H1 (cell line): ENCODE measurements around the gene ANO9. TPM values are rescaled to one million over a fixed set of nuclear protein-coding genes. Genes with fewer than 3 reads are reported as not detected.

Source experiments
- CTCF ChIA-PET: fragments of 300-600 bp; sonication (Branson Sonifier 250); formaldehyde crosslinking; loops from one replicate; lab custom pipeline; 2021; ENCODE audit not compliant: partially characterized antibody; lab: Charles Lee
- POLR2A ChIA-PET: fragments of 300-600 bp; sonication (Branson Sonifier 250); formaldehyde crosslinking; loops from one replicate; lab custom pipeline; 2021; ENCODE audit warnings: inconsistent platforms; ENCODE audit not compliant: partially characterized antibody; lab: Charles Lee
- DNase-seq, 2 experiments: peaks; one replicate each; pipeline versions ENCODE4 v3.0.0 to v3.0.0-alpha.2; 2010 to 2022; ENCODE audit warnings: low spot score in 2 of 2, low read depth in 1 of 2, mixed read lengths in 1 of 2
- FAIRE-seq: peaks from 2 replicates; lab custom pipeline; 2011; peaks lifted over from hg19 to GRCh38; lab: Jason Lieb, UNC
- H2AFZ ChIP-seq: 2 replicates; pipeline ENCODE4 v1.8.1; 2012; ENCODE audit warnings: low read length, inconsistent platforms
- H2AK5ac ChIP-seq: 2 replicates; pipeline ENCODE4 v1.6.1; 2013; ENCODE audit warnings: low read depth, low read length
- H2BK120ac ChIP-seq: replicated peaks from 2 replicates; pipeline ENCODE3; 2013; ENCODE audit warnings: low read depth, low read length, inconsistent platforms
- H2BK12ac ChIP-seq: 2 replicates; pipeline ENCODE4 v1.6.1; 2013; ENCODE audit warnings: low read depth, low read length
- H2BK15ac ChIP-seq: 2 replicates; pipeline ENCODE4 v1.6.1; 2013; ENCODE audit warnings: low read length
- H2BK20ac ChIP-seq: 2 replicates; pipeline ENCODE4 v1.6.1; 2013; ENCODE audit warnings: low read length
- H2BK5ac ChIP-seq: 2 replicates; pipeline ENCODE4 v1.6.1; 2013; ENCODE audit warnings: low read depth, low read length
- H3K14ac ChIP-seq: 2 replicates; pipeline ENCODE4 v1.6.1; 2013; ENCODE audit warnings: inconsistent platforms; ENCODE audit not compliant: insufficient read length
- H3K18ac ChIP-seq: 2 replicates; pipeline ENCODE4 v1.6.1; 2013; ENCODE audit warnings: low read length; ENCODE audit errors: extremely low read depth
- H3K23ac ChIP-seq: 2 replicates; pipeline ENCODE4 v1.6.1; 2013; ENCODE audit warnings: inconsistent platforms; ENCODE audit not compliant: insufficient read length
- H3K23me2 ChIP-seq: 2 replicates; pipeline ENCODE4 v1.6.1; 2013; ENCODE audit warnings: low read depth, low read length
- H3K27ac ChIP-seq: 2 replicates; pipeline ENCODE4 v1.6.1; 2011; ENCODE audit warnings: low read depth, low read length, inconsistent platforms
- H3K27me3 ChIP-seq, 4 experiments: replicated peaks in 1 of 4; 1 replicate in 1 of 4; 2 replicates in 3 of 4; pipeline versions ENCODE4 v1.6.1 to v1.8.1; 2011 to 2013; ENCODE audit warnings: low read length in 3 of 4, mild to moderate bottlenecking in 3 of 4, inconsistent platforms in 2 of 4, mixed read lengths in 2 of 4, moderate library complexity in 1 of 4; ENCODE audit not compliant: control insufficient read depth in 3 of 4, insufficient read depth in 3 of 4; ENCODE audit errors: extremely low read depth in 1 of 4
- H3K36me3 ChIP-seq, 4 experiments: 2 replicates each; pipeline versions ENCODE4 v1.6.1 to v1.8.1; 2011 to 2013; ENCODE audit warnings: mild to moderate bottlenecking in 4 of 4, low read length in 3 of 4, moderate library complexity in 2 of 4, control low read depth in 1 of 4, inconsistent platforms in 1 of 4; ENCODE audit not compliant: insufficient read depth in 4 of 4, control insufficient read depth in 2 of 4
- H3K4ac ChIP-seq: replicated peaks from 2 replicates; pipeline ENCODE3; 2013; ENCODE audit warnings: low read length, low read depth, mixed read lengths, inconsistent platforms; ENCODE audit not compliant: insufficient read length
- H3K4me1 ChIP-seq, 4 experiments: replicated peaks in 1 of 4; 1 replicate in 1 of 4; 2 replicates in 3 of 4; pipeline versions ENCODE4 v1.6.1 to v1.8.1; 2011 to 2013; ENCODE audit warnings: low read length in 3 of 4, inconsistent platforms in 2 of 4, mixed read lengths in 1 of 4; ENCODE audit not compliant: insufficient read depth in 4 of 4, control insufficient read depth in 3 of 4
- H3K4me2 ChIP-seq, 2 experiments: 2 replicates each; pipeline versions ENCODE4 v1.6.1 to v1.8.1; 2011 to 2013; ENCODE audit warnings: low read depth in 2 of 2, low read length in 2 of 2, control low read depth in 1 of 2, inconsistent platforms in 1 of 2, mild to moderate bottlenecking in 1 of 2; ENCODE audit not compliant: insufficient read depth in 1 of 2
- H3K4me3 ChIP-seq, 4 experiments: fragments of 200-600, 300-600 bp in 1 of 4; sonication (generic), shearing (Covaris generic), sonication (Bioruptor Twin) in 1 of 4; 2 replicates each; pipeline versions ENCODE4 v1.5.1 to v1.8.1; 2011 to 2016; ENCODE audit warnings: low read length in 4 of 4, low read depth in 3 of 4, control low read depth in 2 of 4, inconsistent platforms in 2 of 4, mild to moderate bottlenecking in 2 of 4, mixed read lengths in 1 of 4, moderate library complexity in 1 of 4; ENCODE audit not compliant: insufficient read depth in 2 of 4; ENCODE audit errors: extremely low read depth in 1 of 4
- H3K56ac ChIP-seq: replicated peaks from 2 replicates; pipeline ENCODE3; 2013; ENCODE audit warnings: low read depth, mild to moderate bottlenecking, mixed read lengths, low read length, inconsistent platforms; ENCODE audit not compliant: insufficient read length
- H3K79me1 ChIP-seq: 2 replicates; pipeline ENCODE4 v1.6.1; 2013; ENCODE audit warnings: low read depth, low read length, control low read depth
- H3K79me2 ChIP-seq, 2 experiments: 2 replicates each; pipeline versions ENCODE4 v1.6.1 to v1.8.1; 2012 to 2013; ENCODE audit warnings: low read length in 2 of 2, mild to moderate bottlenecking in 2 of 2, inconsistent platforms in 1 of 2; ENCODE audit not compliant: insufficient read depth in 2 of 2, control insufficient read depth in 1 of 2
- H3K9ac ChIP-seq, 4 experiments: replicated peaks in 1 of 4; 1 replicate in 1 of 4; 2 replicates in 3 of 4; pipeline versions ENCODE4 v1.6.1 to v1.8.1; 2011 to 2013; ENCODE audit warnings: low read depth in 3 of 4, low read length in 3 of 4, control low read depth in 2 of 4, mild to moderate bottlenecking in 2 of 4, moderate library complexity in 2 of 4, inconsistent platforms in 1 of 4; ENCODE audit errors: extremely low read depth in 1 of 4
- H3K9me3 ChIP-seq, 2 experiments: 2 replicates each; pipeline versions ENCODE4 v1.6.1 to v1.8.1; 2012 to 2013; ENCODE audit warnings: mild to moderate bottlenecking in 2 of 2, moderate library complexity in 2 of 2, control low read depth in 1 of 2, inconsistent platforms in 1 of 2, low read depth in 1 of 2, low read length in 1 of 2, mixed read lengths in 1 of 2; ENCODE audit not compliant: insufficient read depth in 2 of 2
- H4K20me1 ChIP-seq, 2 experiments: replicated peaks in 1 of 2; 2 replicates each; pipeline versions ENCODE3 to v1.8.1; 2011 to 2013; ENCODE audit warnings: inconsistent platforms in 2 of 2, low read length in 2 of 2, mild to moderate bottlenecking in 1 of 2; ENCODE audit not compliant: insufficient read depth in 2 of 2, control insufficient read depth in 1 of 2
- H4K5ac ChIP-seq: 2 replicates; pipeline ENCODE4 v1.6.1; 2013; ENCODE audit warnings: low read length, low read depth, mixed read lengths, inconsistent platforms; ENCODE audit not compliant: insufficient read length
- H4K8ac ChIP-seq: 2 replicates; pipeline ENCODE4 v1.8.0; 2013; ENCODE audit warnings: mild to moderate bottlenecking, moderate library complexity, low read length, inconsistent platforms; ENCODE audit not compliant: insufficient read depth; ENCODE audit errors: extremely low read depth
- H4K91ac ChIP-seq: replicated peaks from 2 replicates; pipeline ENCODE3; 2013; ENCODE audit warnings: low read length, mixed read lengths, inconsistent platforms; ENCODE audit not compliant: insufficient read length
- EP300 ChIP-seq, 2 experiments: IDR thresholded peaks; 1 replicate in 1 of 2; 2 replicates in 1 of 2; pipeline ENCODE4 v1.6.1; 2011 to 2012; ENCODE audit warnings: low read depth in 2 of 2, low read length in 2 of 2, mild to moderate bottlenecking in 2 of 2, borderline replicate concordance in 1 of 2, inconsistent platforms in 1 of 2, moderate library complexity in 1 of 2
- HDAC2 ChIP-seq, 2 experiments: fragments of 300-600 bp in 1 of 2; sonication (generic) in 1 of 2; IDR thresholded peaks; 2 replicates each; pipeline ENCODE4 v1.6.1; 2011 to 2012; ENCODE audit warnings: low read depth in 2 of 2, low read length in 2 of 2, mild to moderate bottlenecking in 2 of 2, moderate library complexity in 2 of 2, borderline replicate concordance in 1 of 2, inconsistent platforms in 1 of 2
- MAFK ChIP-seq: IDR thresholded peaks from 2 replicates; pipeline ENCODE4 v1.6.1; 2012; ENCODE audit warnings: low read depth, mild to moderate bottlenecking, improper control_type of control experiment, low read length
- NANOG ChIP-seq: IDR thresholded peaks from 2 replicates; pipeline ENCODE4 v1.6.1; 2011; ENCODE audit warnings: low read length, low read depth, mild to moderate bottlenecking, inconsistent platforms; ENCODE audit not compliant: insufficient read depth, poor library complexity, severe bottlenecking
- NRF1 ChIP-seq: IDR thresholded peaks from 2 replicates; pipeline ENCODE4 v1.6.1; 2011; ENCODE audit warnings: mild to moderate bottlenecking, low read depth, low read length, improper control_type of control experiment
- POLR2A ChIP-seq, 2 experiments: IDR thresholded peaks; 1 replicate in 1 of 2; 2 replicates in 1 of 2; pipeline ENCODE4 v1.6.1; 2011; ENCODE audit warnings: low read depth in 2 of 2, low read length in 2 of 2, mild to moderate bottlenecking in 2 of 2; ENCODE audit errors: control extremely low read depth in 1 of 2
- RXRA ChIP-seq: IDR thresholded peaks from 2 replicates; pipeline ENCODE4 v1.6.1; 2011; ENCODE audit warnings: low read depth, mild to moderate bottlenecking, low read length, moderate library complexity; ENCODE audit not compliant: insufficient read depth
- SIRT6 ChIP-seq: IDR thresholded peaks from one replicate; pipeline ENCODE4 v1.7.1; 2012; ENCODE audit warnings: low read length, inconsistent platforms
- SIX5 ChIP-seq: IDR thresholded peaks from 2 replicates; pipeline ENCODE4 v1.6.1; 2011; ENCODE audit warnings: mild to moderate bottlenecking, low read depth, low read length
- SP4 ChIP-seq: IDR thresholded peaks from 2 replicates; pipeline ENCODE4 v1.6.1; 2012; ENCODE audit warnings: low read length, inconsistent platforms
- TBP ChIP-seq: IDR thresholded peaks from 2 replicates; pipeline ENCODE4 v1.6.1; 2011; ENCODE audit warnings: low read depth, low read length, improper control_type of control experiment
- TCF12 ChIP-seq: IDR thresholded peaks from 2 replicates; pipeline ENCODE4 v1.6.1; 2011; ENCODE audit warnings: low read depth, mild to moderate bottlenecking, low read length
- WGBS, 2 experiments: shearing (Covaris generic) in 1 of 2; methylation state at CpG; one replicate each; pipeline versions ENCODE4 v1.1.6 to v1.1.7; 2013 to 2015; ENCODE audit warnings: low lambda C conversion rate in 2 of 2, mixed read lengths in 2 of 2, inconsistent platforms in 1 of 2, low coverage in 1 of 2, missing lambda C conversion rate in 1 of 2; ENCODE audit not compliant: insufficient replicate concordance in 2 of 2, insufficient coverage in 1 of 2, insufficient read length in 1 of 2; ENCODE audit errors: extremely low coverage in 1 of 2, missing lambda C conversion rate in 1 of 2; 5-methylcytosine and 5-hydroxymethylcytosine counted together
- polyA plus RNA-seq, 7 experiments: library from polyadenylated mRNA; depleted of rRNA in 3 of 7; stranded (reverse) in 5 of 7; unstranded in 2 of 7; fragments of >200 nt in 5 of 7; fragments of 200-250 nt in 2 of 7; gene quantifications; 1 replicate in 5 of 7; 2 replicates in 1 of 7; 4 replicates in 1 of 7; pipeline versions ENCODE4 v1.2.1 to v1.2.3, GENCODE V29; 2011 to 2013; ENCODE audit warnings: missing spikeins in 2 of 7, mixed read lengths in 2 of 7
- total RNA-seq: library from RNA; stranded (reverse); fragmentation: NEBNext Ultra II Directional; extraction: Animal tissue kit (Norgen Biotek cat#: 25700); gene quantifications from 2 replicates; pipeline ENCODE4 v1.2.1, GENCODE V29; 2021
- TF ChIP-seq, protein P1 (sequence below): IDR thresholded peaks from 2 replicates; pipeline ENCODE4 v1.6.1; 2012; ENCODE audit warnings: inconsistent platforms

Gene ANO9
- total and polyA plus RNA-seq, 2 of the 8 experiments (the other 6 are each of a cell fraction or from before 2014, with no cell fraction given) = 20.0 to 20.7 TPM

DNA sequence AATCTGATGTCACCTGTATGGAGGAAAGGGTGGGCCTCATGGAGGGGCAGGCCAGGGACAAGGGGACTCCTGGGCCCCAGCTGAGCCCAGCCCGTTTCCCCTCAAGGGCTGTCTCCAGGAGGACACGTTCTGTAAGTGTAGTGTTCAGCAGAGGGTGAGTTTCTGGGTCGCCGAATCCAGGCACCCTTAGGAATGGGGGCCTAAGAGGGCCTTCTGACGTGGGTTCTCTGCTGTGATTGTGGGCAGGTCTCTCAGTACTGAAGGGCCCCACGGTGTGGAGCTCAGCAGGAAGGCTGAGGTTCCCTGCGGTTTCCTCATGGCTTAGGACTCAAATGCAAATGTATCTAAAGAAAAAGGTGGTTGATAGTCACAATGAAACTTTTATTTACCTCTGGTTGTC, 14.7 kb upstream of the ANO9 start:
- H2AFZ ChIP-seq = no peak overlapping the region
- TF ChIP-seq POLR2A (IDR thresholded peaks at IDR 0.05; ENCODE audit: control extremely low read depth in 1 of 2, low read depth in 2 of 2, low read length in 2 of 2) (no peak), TBP (no peak), SIX5 (no peak), MAFK (no peak), HDAC2 (IDR thresholded peaks at IDR 0.05; ENCODE audit: borderline replicate concordance in 1 of 2, low read depth in 2 of 2, low read length in 2 of 2) (0 out of 4 replicates have a peak, but pooled peaks of 1 of the 2 experiments have one; percentile 26), EP300 (IDR thresholded peaks at IDR 0.05; ENCODE audit: borderline replicate concordance in 1 of 2, low read depth in 2 of 2, low read length in 2 of 2) (no peak), RXRA (no peak), NANOG (peak; percentile 59), TCF12 (no peak), SP4 (no peak), NRF1 (no peak), SIRT6 (no peak)
- TF ChIP-seq, protein P1, sequence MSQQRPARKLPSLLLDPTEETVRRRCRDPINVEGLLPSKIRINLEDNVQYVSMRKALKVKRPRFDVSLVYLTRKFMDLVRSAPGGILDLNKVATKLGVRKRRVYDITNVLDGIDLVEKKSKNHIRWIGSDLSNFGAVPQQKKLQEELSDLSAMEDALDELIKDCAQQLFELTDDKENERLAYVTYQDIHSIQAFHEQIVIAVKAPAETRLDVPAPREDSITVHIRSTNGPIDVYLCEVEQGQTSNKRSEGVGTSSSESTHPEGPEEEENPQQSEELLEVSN = no peak

More for the DNA sequence above, 14.7 kb upstream of the ANO9 start:
- Histone ChIP-seq H2BK20ac (no peak overlapping the region), H4K91ac (peak overlapping the region; percentile 71), H3K56ac (no peak overlapping the region), H4K5ac (no peak overlapping the region), H4K20me1 (peaks cover 9 to 28% of the 10 kb centered on the region in 2 experiments), H3K14ac (no peak overlapping the region), H3K27ac (no peak overlapping the region), H2BK5ac (peak overlapping the region; percentile 52; the same call in 1 of the 2 replicates), H3K18ac (no peak overlapping the region; the same call in 1 of the 2 replicates), H3K4me2 (peak overlapping the region in 1 of 2 experiments; percentile 30; a peak in 1 of 4 replicates), H2AK5ac (no peak overlapping the region), H3K4me1 (peaks cover under 1 to 24% (median 3%) of the 10 kb centered on the region in 4 experiments; a peak in 6 of 7 replicates), H2BK12ac (no peak overlapping the region), H3K9me3 (no peaks in the 10 kb centered on the region), H2BK15ac (no peak overlapping the region), H3K79me2 (peaks cover 20 to 77% of the 10 kb centered on the region in 2 experiments), H3K4me3 (no peak overlapping the region), H3K79me1 (peaks cover 27% of the 10 kb centered on the region), H3K9ac (no peak overlapping the region), H4K8ac (no peak overlapping the region), H2BK120ac (no peak overlapping the region), H3K27me3 (no peaks in the 10 kb centered on the region), H3K4ac (no peak overlapping the region), H3K23me2 (no peaks in the 10 kb centered on the region), H3K23ac (no peak overlapping the region), H3K36me3 (peaks cover 8 to 25% (median 10%) of the 10 kb centered on the region in 4 experiments; a peak in 5 of 8 replicates)
- DNase-seq (no peak), FAIRE-seq (no peak)
- CTCF ChIA-PET = interaction anchor here (1.3 kb wide), 1 partner anchor 66 kb away, joined by 3 read pairs; no protein-coding TSS in a partner anchor
- whole genome bisulfite sequencing, 2 experiments = 75% methylated on average over 7 of the region's 7 CpGs; no CpG with 5 or more reads in 1 of the 2 experiments
- POLR2A ChIA-PET = interaction anchor here (1.2 kb wide), 1 partner anchor 8 kb away, joined by 3 read pairs; no protein-coding TSS in a partner anchor
